Uterus (tissue), 2 donors: ENCODE data around the gene KATNAL1.

ENCODE experiments used
- CTCF ChIP-seq, 4 experiments: fragments of 200-600 bp in 2 of 4; fragments of 450-650 bp in 2 of 4; sonication (generic) in 2 of 4; IDR thresholded peaks; one replicate each; pipeline ENCODE4 v1.5.1; 2016 to 2019; ENCODE audit warnings: antibody characterized with exemption in 4 of 4, mild to moderate bottlenecking in 2 of 4, moderate library complexity in 1 of 4
- POLR2A ChIP-seq, 2 donors: fragments of 450-650 bp; IDR thresholded peaks; one replicate each; pipeline ENCODE4 v1.6.1; 2016; ENCODE audit warnings: antibody characterized with exemption in 2 of 2, mild to moderate bottlenecking in 1 of 2, moderate library complexity in 1 of 2

GRCh38 chr13:30341815-30342570 lies 34.6 kb upstream of the KATNAL1 start:
- TF ChIP-seq CTCF (IDR thresholded peaks at IDR 0.05) (no peak), POLR2A (IDR thresholded peaks at IDR 0.05) (no peak)
